Measurements from ENCODE around the gene RTN4RL2. TPM values are rescaled to one million over a fixed set of nuclear protein-coding genes. Genes with fewer than 3 reads are reported as not detected.
"Not testable (repeated sequence)": the region's sequence is repeated elsewhere in the genome, so short reads cannot be mapped to it uniquely, and the experiment has no call there.

The RTN4RL2 gene
- total RNA-seq, 1 donor from 2014 or later: 0.41 TPM

DNA sequence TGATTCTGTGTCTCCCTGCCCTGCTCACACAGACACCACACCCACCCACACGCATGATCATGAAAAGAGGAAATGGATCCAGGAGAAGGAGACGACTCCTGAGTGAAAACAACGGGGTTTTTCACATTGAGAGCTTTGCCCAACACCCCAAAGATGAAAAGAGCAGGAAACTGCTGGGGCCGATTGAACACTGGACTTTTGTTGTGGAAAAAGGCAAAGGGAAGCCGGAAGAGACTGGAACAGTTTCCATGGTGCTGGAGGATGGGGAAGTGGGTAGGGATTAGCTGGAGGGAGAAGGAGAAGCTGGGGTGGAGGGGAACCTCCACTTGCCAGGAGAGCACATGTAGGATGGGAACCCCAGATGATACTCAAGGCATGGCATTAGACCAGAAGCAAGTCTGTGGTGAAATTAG, 28.2 kb upstream of the RTN4RL2 start:
- no peak for FAIRE-seq
- no peak for DNase-seq (ENCODE audit: low spot score in 2 of 2)

DNA sequence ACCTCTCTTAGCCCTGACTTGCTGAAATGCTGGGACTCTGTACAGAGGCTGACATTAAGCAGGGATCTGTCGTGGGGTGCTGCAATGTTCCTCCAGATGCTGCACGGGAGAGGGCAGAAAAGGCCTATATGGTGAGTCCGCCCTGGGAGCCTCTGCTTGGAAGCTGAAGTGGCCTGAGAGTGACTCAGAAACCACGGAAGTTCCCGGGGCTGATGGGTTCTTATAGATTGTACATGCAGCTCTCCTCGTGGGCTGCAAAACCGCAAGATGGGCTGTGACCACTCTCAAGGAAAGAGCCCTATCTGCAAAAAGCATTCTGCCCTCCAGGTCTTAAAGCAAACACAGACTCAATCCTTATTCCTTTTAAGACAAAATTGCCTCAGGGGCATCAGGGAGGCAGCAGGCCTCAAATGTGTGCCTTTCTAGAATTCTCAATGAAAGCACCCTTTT, 27.6 kb upstream of the RTN4RL2 start:
- FAIRE-seq (no peak), DNase-seq (ENCODE audit: low spot score in 2 of 2) (no peak)

DNA sequence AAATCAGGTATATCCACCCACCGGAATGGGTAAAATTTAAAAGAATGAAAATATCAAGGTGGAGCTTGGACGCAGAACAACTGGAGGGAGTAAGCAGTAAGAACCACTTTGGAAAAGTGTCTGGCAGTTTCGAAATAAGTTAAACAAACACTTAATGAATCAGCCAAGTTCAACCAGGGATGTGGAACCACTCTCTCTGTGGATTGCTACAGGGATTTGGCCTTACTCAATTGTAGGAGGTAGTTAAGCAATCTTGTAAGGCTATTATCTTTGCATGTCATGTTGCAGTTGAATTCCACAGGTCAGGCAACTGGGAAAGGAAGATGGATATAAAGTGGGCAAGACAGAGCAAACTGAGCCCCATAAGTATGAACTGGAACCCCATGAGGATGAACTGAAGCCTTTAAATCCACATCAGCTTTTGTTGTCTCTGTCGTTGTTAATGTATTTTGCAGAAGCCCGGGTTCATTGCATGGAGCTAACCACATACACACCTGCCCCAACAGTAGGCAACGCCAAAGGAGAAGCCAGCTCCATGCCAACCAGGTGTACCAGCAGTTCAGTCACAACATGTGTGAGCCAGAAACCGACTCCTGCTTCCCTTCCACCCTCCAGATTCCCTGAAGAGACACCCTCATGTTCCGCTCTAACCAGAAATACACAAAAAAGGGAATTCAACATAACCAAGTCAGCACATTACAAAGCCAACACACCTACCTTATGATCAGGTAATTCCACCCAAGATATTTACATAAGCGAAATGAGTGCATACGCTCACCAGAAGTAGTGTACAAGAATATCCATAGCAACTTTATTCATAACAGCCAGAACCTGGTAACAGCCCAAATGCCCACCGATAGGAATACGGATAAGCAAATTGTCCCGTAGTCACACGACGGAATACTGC, 25.4 kb upstream of the RTN4RL2 start:
- DNase-seq (ENCODE audit: low spot score in 2 of 2): no peak
- FAIRE-seq: no peak

DNA sequence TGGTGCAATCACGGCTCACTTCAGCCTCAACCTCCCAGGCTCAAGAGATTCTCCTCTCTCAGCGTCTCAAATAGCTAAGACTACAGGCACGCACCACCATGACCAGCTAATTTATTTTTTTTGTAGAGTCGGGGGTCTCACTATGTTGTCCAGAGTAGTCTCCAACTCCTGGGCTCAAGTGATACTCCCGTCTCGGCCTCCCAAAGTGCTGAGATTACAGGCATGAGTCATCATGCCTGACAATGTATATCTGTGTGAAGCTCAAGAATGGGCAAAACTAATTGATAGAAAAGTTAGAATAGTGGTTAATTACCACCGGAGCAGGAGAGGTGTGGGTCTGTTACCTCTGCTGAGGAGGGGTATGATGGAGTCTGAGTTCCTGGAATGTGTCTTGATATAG, 24.3 kb upstream of the RTN4RL2 start:
- DNase-seq (ENCODE audit: low spot score in 2 of 2): no peak
- no peak for FAIRE-seq

DNA sequence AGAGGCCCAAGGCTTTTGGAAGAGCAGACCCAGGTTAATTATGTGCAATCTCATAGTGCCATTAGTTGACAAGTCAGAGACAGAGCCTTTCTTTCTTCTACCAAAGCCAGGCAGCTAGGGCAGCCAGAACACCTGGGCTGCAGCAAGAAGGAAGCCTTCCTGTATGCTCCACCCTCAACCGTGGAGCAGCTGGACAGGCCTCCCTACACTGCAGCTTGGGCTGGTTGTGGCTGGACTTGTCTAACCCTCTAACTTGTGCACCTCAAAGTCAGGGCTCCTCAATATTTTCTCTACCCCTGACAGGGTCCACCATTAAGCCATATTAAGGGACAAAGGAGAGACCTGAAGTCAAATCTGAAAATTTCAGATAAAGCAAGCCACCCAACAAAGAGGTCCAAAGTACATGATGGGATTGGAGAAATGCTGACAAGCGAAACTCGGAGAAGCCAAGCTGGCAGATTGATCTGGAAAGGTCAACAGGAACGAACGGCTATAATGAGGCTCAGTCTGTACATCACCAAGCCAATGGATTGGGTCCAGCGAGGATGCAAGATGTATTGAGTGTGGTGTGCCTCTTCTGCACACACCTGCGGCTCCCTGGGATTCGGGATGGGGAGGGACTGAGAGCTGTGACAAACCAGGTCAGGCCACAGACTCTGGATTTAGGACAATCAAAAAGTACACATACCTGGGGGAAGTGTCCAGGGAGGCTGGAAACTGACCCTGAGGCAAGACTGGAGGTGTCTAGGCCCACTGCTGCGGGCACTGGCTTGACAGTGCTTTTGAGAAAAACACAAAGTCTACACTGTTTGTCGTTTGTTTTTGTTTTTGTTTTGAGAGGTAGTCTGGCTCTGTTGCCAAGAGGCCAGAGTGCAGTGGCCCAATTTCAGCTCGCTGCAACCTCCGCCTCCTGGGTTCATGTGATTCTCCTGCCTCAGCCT, 21.7 kb upstream of the RTN4RL2 start:
- FAIRE-seq: no peak
- no peak for DNase-seq (ENCODE audit: low spot score in 2 of 2)

DNA sequence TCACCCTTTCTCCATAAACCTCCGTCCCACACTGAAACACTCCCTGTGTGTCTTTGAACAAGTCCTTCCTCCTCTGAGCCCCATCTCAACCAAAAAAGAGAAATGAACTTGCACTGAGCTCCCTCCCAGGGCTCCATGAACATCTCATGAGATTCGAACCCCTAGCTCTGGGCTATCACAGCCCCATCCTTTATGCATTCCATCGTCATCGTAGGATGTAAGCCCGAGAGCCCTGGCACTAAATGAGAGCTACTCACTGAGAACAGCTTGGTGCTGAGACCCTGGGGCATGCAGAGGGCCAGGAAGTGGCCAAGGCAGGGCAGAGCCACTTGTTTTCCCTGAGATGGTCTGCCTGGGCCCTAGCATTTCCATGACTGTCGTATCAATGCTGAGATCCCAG, 20.5 kb upstream of the RTN4RL2 start:
- no peak for DNase-seq (ENCODE audit: low spot score in 2 of 2)
- no peak for FAIRE-seq

DNA sequence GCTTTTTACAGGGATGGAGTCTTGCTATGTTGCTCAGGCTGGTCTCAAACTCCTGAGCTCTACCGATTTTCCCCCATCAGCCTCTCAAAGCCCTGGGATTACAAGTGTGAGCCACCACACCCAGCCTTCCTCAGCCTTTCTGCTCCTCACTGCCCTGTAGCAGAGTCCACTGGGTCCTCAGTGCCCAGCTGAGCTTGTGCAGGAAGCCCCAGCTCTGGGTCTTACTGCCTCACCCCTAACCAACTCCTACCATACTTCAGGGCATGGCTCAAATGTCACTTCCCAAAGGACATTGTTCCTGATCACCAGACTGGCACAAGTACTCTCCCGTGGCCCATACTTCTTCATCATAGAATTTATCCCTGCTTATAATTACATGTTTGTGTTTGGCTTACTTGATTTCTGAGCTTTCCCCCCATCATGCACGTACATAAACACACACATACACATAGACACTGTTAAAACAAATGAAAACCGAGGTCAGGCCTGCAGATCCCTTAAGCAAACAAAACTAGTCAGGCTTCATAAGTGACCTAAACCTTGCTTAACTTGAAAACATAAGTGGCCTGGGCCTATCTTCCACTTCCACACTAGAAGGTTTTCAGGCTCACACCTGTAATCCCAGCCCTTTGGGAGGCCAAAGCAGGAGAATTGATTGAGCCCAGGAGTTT, 19.4 kb upstream of the RTN4RL2 start:
- no peak for FAIRE-seq
- DNase-seq (ENCODE audit: low spot score in 2 of 2): no peak

DNA sequence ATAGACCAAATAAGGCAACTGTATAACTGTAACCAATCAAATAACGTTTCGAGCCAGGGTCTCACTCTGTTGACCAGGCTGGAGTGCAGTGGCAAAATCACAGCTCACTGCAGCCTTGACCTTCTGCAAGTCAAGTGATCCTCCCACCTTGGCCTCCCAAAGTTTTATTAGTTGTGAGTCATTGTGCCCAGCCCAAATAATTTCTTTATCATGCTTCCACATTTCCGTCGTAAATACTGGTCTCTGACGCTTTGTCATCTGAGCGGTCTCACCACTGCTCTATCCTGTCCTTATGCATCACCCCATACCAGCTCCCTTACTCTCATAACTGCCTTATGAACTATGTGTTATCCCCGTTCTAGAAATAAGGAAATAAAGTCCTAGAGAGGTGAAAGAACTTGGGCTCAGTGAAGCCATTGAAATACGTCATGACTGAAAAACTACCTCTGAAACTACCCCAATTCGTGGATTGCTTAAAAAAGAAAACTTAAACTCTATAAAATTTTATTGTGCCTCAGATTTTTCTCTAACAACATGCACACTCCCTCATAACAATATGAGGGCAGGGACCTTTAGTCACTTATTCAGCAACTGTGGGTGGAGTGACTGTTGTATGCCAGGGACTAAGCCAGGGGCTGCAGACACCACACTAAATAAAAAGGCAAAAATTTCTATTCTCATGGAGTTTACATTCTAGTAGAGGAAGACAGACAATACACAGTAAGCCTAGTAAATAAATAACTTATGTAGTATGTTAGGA, 15.8 kb upstream of the RTN4RL2 start:
- FAIRE-seq: no peak
- DNase-seq (ENCODE audit: low spot score in 2 of 2): no peak

DNA sequence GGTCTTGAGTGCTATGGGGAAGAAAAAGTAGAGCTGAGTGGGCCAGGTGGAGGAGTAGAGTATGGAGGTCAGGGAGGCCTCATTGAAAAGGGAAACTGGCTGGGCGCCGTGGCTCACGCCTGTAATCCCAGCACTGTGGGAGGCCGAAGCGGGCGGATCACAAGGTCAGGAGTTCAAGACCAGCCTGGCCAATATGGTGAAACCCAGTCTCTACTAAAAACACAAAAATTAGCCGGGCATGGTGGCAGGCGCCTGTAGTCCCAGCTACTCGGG, 15.3 kb upstream of the RTN4RL2 start:
- not testable (repeated sequence) for FAIRE-seq; DNase-seq (ENCODE audit: low spot score in 2 of 2)

DNA sequence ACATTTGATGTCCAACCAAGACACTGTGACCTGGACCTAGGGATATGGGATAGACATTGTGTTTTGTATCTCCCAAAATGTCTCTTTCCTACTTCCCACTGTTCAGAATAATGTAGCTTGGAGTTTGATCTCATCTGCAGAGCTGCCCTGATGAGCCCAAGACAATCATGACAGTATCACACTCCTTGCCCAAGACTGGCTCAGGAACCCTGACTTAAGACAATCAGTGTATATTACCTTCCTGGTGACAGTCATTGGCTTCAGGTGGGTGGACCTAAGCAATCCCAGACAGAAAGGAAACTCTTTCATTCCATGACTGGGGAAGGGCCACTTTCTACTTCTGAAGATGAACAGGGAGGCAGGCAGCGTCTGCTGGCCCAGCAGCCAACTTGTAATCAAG, 14.3 kb upstream of the RTN4RL2 start:
- no peak for FAIRE-seq

DNA sequence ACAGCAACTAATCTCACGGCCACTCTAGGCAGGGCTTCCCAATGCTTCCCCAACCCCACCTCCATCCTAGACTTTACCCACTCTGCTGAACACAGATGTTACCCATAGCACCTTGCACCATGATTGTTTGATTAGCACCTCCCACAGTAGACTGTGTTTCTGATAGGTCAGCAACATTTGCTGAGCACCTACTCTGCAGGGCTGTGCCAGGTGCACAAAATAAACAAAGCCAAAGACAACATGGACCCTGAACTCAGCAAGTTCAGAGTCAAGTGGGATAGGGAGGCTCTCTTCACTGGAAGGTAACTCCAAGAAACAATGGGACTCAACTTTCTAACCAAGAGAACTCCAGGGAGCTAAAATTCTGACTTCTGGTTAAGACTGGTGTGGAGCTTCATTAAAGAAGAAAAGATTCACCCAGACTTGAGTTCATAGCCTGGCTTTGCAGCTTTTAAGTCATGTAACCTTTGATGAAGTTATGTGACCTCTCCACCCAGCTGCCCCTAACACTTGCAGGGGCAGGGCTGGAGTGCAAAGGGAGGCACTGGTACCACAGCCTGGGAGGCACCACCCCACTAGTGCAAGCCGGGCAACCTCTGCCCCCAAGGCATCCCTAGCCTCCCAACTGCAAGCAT, 6.7 kb upstream of the RTN4RL2 start:
- no peak for FAIRE-seq

More for the DNA sequence above, 14.3 kb upstream of the RTN4RL2 start:
- DNase-seq (ENCODE audit: low spot score in 2 of 2): no peak

DNA sequence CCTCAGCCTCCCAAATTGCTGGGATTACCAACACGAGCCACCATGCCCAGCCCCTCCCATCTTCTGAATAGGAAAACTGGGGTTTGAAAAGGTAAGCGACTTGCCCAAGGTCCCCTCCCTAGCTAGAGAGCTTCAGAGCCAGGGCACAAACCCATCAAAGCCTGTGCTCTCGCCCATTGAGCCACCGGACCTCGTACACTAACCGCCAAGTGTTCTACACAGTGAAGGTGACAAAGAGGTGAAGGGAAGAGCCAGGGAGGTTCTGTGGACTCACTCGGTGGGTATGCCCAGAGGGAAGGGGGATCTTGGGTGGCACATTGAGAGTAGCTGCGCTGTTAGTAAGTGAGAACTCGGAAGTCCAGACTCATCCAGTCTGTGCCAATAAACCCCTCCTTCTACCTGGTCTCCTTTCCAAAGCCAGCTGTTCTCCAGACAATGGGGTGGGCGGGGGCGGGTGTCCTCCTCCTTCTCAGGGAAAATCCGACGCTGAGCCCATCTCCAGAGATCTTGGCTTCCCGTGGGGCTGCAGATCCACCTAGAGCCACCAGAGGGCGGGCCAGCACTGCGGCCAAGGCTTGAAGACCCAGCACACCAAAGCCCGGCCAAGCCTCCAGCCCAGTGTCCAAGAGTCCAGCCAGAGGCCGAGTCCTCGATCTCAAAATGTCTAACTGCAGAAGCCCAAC, 3.2 kb upstream of the RTN4RL2 start:
- no peak for FAIRE-seq

More for the DNA sequence above, 6.7 kb upstream of the RTN4RL2 start:
- DNase-seq (ENCODE audit: low spot score in 2 of 2): no peak

DNA sequence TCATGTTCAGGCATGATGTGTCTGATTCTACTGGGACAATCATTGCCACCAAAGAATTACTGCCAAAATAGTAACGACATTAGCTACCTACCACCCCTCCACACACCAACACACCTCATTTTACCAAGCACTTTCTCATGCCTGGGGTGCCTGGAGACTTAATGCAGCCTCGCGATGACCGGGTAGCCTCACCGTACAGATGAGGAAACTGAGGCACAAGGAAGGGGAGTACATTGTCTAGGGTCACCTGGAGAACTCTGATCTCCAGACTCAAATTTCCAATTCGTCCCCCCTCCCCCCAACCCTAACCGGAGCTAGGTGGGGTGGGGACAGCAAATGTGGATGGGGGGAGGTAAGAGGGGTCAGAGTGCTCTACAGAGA, 2.7 kb upstream of the RTN4RL2 start:
- no peak for FAIRE-seq

More for the DNA sequence above, 3.2 kb upstream of the RTN4RL2 start:
- DNase-seq (ENCODE audit: low spot score in 2 of 2): peak; percentile 84 to 87

DNA sequence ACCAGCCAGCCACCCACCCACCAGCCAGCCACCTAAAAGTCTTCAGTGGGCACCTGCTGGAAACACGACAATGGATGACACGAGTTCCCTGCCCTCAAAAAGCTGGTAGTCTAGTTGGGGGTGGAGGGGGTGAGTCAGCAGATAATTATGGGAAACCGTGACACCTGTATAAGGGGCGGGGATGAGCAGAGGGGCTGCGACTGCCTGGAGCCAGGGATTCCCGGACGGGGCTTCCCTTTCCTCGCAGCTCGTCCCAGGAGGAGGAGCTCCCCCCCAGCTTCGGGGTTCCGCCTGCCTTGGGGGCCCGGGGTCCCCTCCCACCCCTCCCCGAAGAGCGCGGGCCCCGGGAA, 2.3 kb upstream of the RTN4RL2 start:
- DNase-seq (ENCODE audit: low spot score in 2 of 2) (no peak), FAIRE-seq (no peak)

More for the DNA sequence above, 2.7 kb upstream of the RTN4RL2 start:
- no peak for DNase-seq (ENCODE audit: low spot score in 2 of 2)

DNA sequence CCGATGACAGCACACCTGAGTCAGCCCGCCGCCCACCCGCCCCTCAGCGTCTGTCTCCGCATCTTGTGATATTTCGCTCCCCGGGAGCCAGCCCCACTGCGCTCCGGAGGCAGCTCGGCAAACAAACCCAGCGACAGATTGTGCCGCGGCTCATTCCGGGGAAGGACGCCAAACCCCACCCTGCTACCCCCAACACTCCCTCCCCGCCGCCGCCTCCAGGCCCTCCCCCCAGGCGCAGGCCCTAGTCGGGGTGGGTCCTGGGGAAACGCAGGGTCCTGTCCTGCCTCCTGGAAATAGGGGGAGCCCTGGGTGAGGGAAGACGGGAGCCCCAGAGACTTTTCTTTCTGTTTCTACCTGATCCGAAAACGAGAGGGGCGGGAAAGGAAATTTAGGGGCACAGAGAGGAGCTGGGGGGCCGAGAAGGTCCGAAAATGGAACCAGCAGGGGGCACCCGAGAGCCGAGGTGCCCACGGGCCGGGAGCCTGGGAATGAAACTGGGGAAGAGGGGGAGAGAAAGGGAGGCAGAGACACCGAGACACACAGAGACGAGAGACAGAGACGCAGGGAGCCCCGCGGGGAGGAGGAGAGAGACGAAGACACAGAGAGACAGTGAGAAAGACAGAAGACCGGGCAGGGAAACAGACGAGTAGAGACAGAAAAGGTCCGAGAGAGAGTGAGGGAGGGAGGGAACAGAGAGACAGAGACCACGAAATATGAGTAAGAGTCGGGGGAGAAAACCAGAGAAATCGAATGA, 1.7 kb upstream of the RTN4RL2 start:
- DNase-seq (ENCODE audit: low spot score in 2 of 2): peak; percentile 61 to 63
- FAIRE-seq: no peak

DNA sequence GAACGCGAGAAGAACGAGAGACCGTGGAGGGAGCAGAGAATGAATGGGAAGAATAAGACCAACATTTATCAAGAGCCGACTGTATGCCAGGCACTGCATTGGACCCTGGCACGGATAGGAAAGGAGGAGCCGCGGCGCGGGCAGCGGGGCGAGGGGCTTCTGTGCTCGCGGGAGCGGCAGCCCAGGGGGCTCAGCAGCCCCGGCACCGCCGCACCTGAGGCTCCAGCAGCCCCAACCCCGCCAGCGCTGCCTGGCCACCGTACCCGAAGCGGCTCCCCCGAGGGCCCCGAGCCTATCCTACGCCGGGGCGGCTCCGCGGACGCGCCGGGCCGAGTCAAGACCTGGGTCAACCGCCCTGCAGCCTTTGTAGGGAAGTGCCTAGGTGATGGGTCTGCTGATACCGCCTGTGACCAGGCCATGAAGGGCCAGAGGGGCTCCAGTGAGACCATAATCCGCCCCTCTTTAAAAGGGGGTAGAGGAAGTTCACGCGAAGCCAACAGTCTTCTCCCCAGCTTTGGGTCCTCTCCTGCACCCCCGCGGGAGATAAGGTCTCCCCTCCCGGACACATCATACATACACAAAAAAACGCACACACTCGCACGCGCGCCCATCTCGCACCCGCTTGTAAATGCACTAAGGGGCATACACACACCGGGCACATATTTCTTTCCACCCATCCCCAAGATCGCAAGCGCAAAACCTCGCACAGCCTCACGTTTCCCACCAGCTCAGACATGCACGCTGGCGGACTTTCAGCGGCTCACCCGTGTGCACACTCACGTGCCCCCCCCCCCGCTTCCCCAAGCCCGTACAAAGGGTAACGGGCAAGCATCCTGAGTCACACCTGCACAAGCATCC, 935 bp upstream of the RTN4RL2 start:
- FAIRE-seq (no peak), DNase-seq (ENCODE audit: low spot score in 2 of 2) (peak; percentile 25 to 37)

Data from frontal cortex (tissue), 4 donors.